HepG2 (cell line): ENCODE results near the gene FAM53B. TPM values are rescaled to one million over a fixed set of nuclear protein-coding genes. Genes with fewer than 3 reads are reported as not detected.

ENCODE experiments used
- ATAC-seq: fragments of 200-7000 bp; cut with Tn5 transposase; 3 replicates; pipeline ENCODE4 v1.9.1; 2020; ENCODE audit warnings: mild to moderate bottlenecking, moderate library complexity
- BruUV-seq: library from RNA; stranded (reverse); fragments of 400-500 nt; replicated peaks from 2 replicates; lab custom pipeline; 2021; lab: Mats Ljungman, UMichigan
- CTCF ChIA-PET: fragments of 300-600 bp; formaldehyde crosslinking; extraction: SDS; loops from one replicate; lab custom pipeline; 2021; ENCODE audit warnings: low total read pairs, inconsistent platforms, low intra/inter-chr PET ratio; lab: Yijun Ruan, JAX
- POLR2A ChIA-PET: fragments of 350-600 bp; sonication (Branson Sonifier 250); formaldehyde crosslinking; loops from one replicate; lab custom pipeline; 2020; ENCODE audit warnings: antibody characterized with exemption, inconsistent platforms; lab: Yijun Ruan, JAX
- DNase-seq: peaks from one replicate; pipeline ENCODE4 v3.0.0-alpha.2; 2015; ENCODE audit warnings: low spot score
- FAIRE-seq: peaks from 3 replicates; lab custom pipeline; 2011; peaks lifted over from hg19 to GRCh38; lab: Jason Lieb, UNC
- H2AFZ ChIP-seq: one replicate; pipeline ENCODE4 v1.6.1; 2011; ENCODE audit warnings: low read length, inconsistent platforms
- H3K27ac ChIP-seq: fragments of 300-600 bp; 3 replicates; pipeline ENCODE4 v1.8.0; 2011; ENCODE audit warnings: mixed run types, mild to moderate bottlenecking, mixed read lengths, low read length, inconsistent platforms; ENCODE audit not compliant: insufficient read depth; ENCODE audit errors: extremely low read length
- H3K27me3 ChIP-seq, 2 experiments: fragments of 200-600 bp in 1 of 2; 2 replicates in 1 of 2; 3 replicates in 1 of 2; pipeline versions ENCODE4 v1.6.0 to v1.8.0; 2011; ENCODE audit warnings: low read length in 2 of 2, mild to moderate bottlenecking in 2 of 2, moderate library complexity in 2 of 2, inconsistent platforms in 1 of 2; ENCODE audit not compliant: insufficient read depth in 2 of 2, control insufficient read depth in 1 of 2
- H3K36me3 ChIP-seq, 2 experiments: fragments of 200-600 bp in 1 of 2; replicated peaks in 1 of 2; 2 replicates in 1 of 2; 3 replicates in 1 of 2; pipeline versions ENCODE4 v1.5.1 to v1.8.0; 2011; ENCODE audit warnings: low read length in 2 of 2, inconsistent platforms in 1 of 2; ENCODE audit not compliant: insufficient read depth in 2 of 2, control insufficient read depth in 1 of 2
- H3K4me1 ChIP-seq: 2 replicates; pipeline ENCODE4 v1.5.1; 2012; ENCODE audit warnings: low read length, inconsistent platforms; ENCODE audit not compliant: insufficient read depth
- H3K4me2 ChIP-seq: 2 replicates; pipeline ENCODE4 v1.6.0; 2011; ENCODE audit warnings: low read depth, low read length, inconsistent platforms
- H3K4me3 ChIP-seq, 3 experiments: fragments of 200-600 bp in 1 of 3; sonication (generic), shearing (Covaris generic) in 1 of 3; replicated peaks in 1 of 3; 2 replicates each; pipeline ENCODE4 v1.5.1; 2011 to 2016; ENCODE audit warnings: low read length in 3 of 3, inconsistent platforms in 2 of 3, low read depth in 2 of 3, mild to moderate bottlenecking in 2 of 3, control low read depth in 1 of 3, mixed read lengths in 1 of 3; ENCODE audit not compliant: insufficient read depth in 1 of 3
- H3K79me2 ChIP-seq: one replicate; pipeline ENCODE4 v1.6.1; 2011; ENCODE audit warnings: low read length, inconsistent platforms; ENCODE audit not compliant: insufficient read depth
- H3K9ac ChIP-seq: 2 replicates; pipeline ENCODE4 v1.6.0; 2011; ENCODE audit warnings: mild to moderate bottlenecking, low read depth, low read length, inconsistent platforms; ENCODE audit not compliant: insufficient read depth
- H3K9me3 ChIP-seq: 2 replicates; pipeline ENCODE4 v1.5.1; 2012; ENCODE audit warnings: mild to moderate bottlenecking, low read length
- H4K20me1 ChIP-seq: 2 replicates; pipeline ENCODE4 v1.6.0; 2011; ENCODE audit warnings: inconsistent platforms, mild to moderate bottlenecking, low read length, moderate library complexity; ENCODE audit not compliant: insufficient read depth
- BHLHE40 ChIP-seq: IDR thresholded peaks from 2 replicates; pipeline ENCODE4 v1.6.1; 2011; ENCODE audit warnings: low read length, improper control_type of control experiment
- GPBP1L1 ChIP-seq: sonication (generic); formaldehyde crosslinking; IDR thresholded peaks from 2 replicates; pipeline ENCODE4 v1.5.0; 2020; ENCODE audit warnings: mild to moderate bottlenecking, missing genetic modification reagents
- IRF2 ChIP-seq: IDR thresholded peaks from 2 replicates; pipeline ENCODE4 v1.6.1; 2018; ENCODE audit warnings: missing genetic modification reagents, missing compliant biosample characterization
- MAFF ChIP-seq: IDR thresholded peaks from 2 replicates; pipeline ENCODE4 v1.6.1; 2011; ENCODE audit warnings: low read depth, low read length, improper control_type of control experiment
- NR2F1 ChIP-seq, 2 experiments: fragments of 450-650 bp in 1 of 2; formaldehyde crosslinking in 1 of 2; IDR thresholded peaks; 2 replicates each; pipeline versions ENCODE4 v1.5.0 to v1.6.1; 2016 to 2020; ENCODE audit warnings: mild to moderate bottlenecking in 1 of 2, missing compliant biosample characterization in 1 of 2, missing genetic modification reagents in 1 of 2, moderate library complexity in 1 of 2
- PHF20 ChIP-seq: sonication (generic); formaldehyde crosslinking; IDR thresholded peaks from 2 replicates; pipeline ENCODE4 v1.5.0; 2020; ENCODE audit warnings: mild to moderate bottlenecking, missing genetic modification reagents
- THRA ChIP-seq: sonication (generic); formaldehyde crosslinking; IDR thresholded peaks from 2 replicates; pipeline ENCODE4 v1.4.0; 2020; ENCODE audit warnings: missing genetic modification reagents, borderline replicate concordance
- ZBTB3 ChIP-seq: sonication (generic); formaldehyde crosslinking; IDR thresholded peaks from 2 replicates; pipeline ENCODE4 v1.4.0; 2020; ENCODE audit warnings: low read depth, mild to moderate bottlenecking, moderate library complexity, missing genetic modification reagents, borderline replicate concordance
- ZKSCAN1 ChIP-seq: fragments of 150-350 bp; IDR thresholded peaks from 2 replicates; pipeline ENCODE4 v1.6.1; 2014; ENCODE audit warnings: low read length
- ZNF317 ChIP-seq: sonication (generic); formaldehyde crosslinking; IDR thresholded peaks from 2 replicates; pipeline ENCODE4 v1.5.0; 2020; ENCODE audit warnings: mild to moderate bottlenecking, missing genetic modification reagents
- ZNF329 ChIP-seq: sonication (generic); formaldehyde crosslinking; IDR thresholded peaks from 2 replicates; pipeline ENCODE4 v1.9.0; 2021; ENCODE audit warnings: low read depth, mild to moderate bottlenecking, missing genetic modification reagents
- ZNF850 ChIP-seq: sonication (generic); formaldehyde crosslinking; conservative IDR thresholded peaks from 2 replicates; pipeline ENCODE4 v1.9.0; 2021; ENCODE audit warnings: mild to moderate bottlenecking, missing genetic modification reagents
- ZNF891 ChIP-seq: sonication (generic); formaldehyde crosslinking; IDR thresholded peaks from 2 replicates; pipeline ENCODE4 v1.5.0; 2020; ENCODE audit warnings: mild to moderate bottlenecking, missing genetic modification reagents
- ZSCAN9 ChIP-seq: IDR thresholded peaks from 2 replicates; pipeline ENCODE4 v1.6.1; 2016; ENCODE audit warnings: borderline replicate concordance
- ZXDC ChIP-seq: sonication (generic); formaldehyde crosslinking; IDR thresholded peaks from 2 replicates; pipeline ENCODE4 v1.5.0; 2020; ENCODE audit warnings: mild to moderate bottlenecking, missing genetic modification reagents
- WGBS: methylation state at CpG from one replicate; pipeline ENCODE4 v1.1.6; 2017; ENCODE audit warnings: low lambda C conversion rate; 5-methylcytosine and 5-hydroxymethylcytosine counted together
- in situ Hi-C: cut with HindIII; loops from 2 replicates; pipeline ENCODE4 v1.10.0; 2017; ENCODE audit warnings: low pct_unique_long_range_greater_than_20kb; ENCODE audit not compliant: extremely low pct_ligation_motif_present
- intact Hi-C: fragments of 100-400 bp; cut with micrococcal nuclease; formaldehyde crosslinking; loops from one replicate; pipeline ENCODE4 v1.10.0; 2022; ENCODE audit not compliant: unreplicated experiment
- polyA plus RNA-seq, 8 experiments: library from polyadenylated mRNA; depleted of rRNA in 3 of 8; stranded (reverse) in 7 of 8; unstranded in 1 of 8; fragments of >200 nt; fragmentation: Illumina TruSeq in 4 of 8; extraction: Trizol in 4 of 8; gene quantifications; 2 replicates each; pipeline versions ENCODE4 v1.2.1 to v1.2.3, GENCODE V29; 2011 to 2016; ENCODE audit warnings: low read depth in 4 of 8, missing spikeins in 1 of 8, mixed read lengths in 1 of 8; ENCODE audit not compliant: insufficient read depth in 1 of 8
- total RNA-seq, 5 experiments: library from RNA; depleted of rRNA; stranded (reverse); fragments of >200 nt; fragmentation: Illumina TruSeq; extraction: Trizol; gene quantifications; 2 replicates each; pipeline ENCODE4 v1.2.3, GENCODE V29; 2016; ENCODE audit warnings: low read depth in 1 of 5

Gene FAM53B
- total and polyA plus RNA-seq, 2 of the 13 experiments (the other 11 are each of a cell fraction or from before 2014, with no cell fraction given): 6.4 to 19.3 TPM

- Histone ChIP-seq H3K4me3 (no peak overlapping the region), H3K4me2 (no peak overlapping the region), H3K9ac (no peak overlapping the region), H3K79me2 (no peaks in the 10 kb centered on the region), H3K27ac (no peak overlapping the region), H3K4me1 (no peaks in the 10 kb centered on the region), H4K20me1 (no peaks in the 10 kb centered on the region; the same call in 1 of the 2 replicates), H3K27me3 (no peaks in the 10 kb centered on the region), H3K9me3 (no peaks in the 10 kb centered on the region), H2AFZ (no peak overlapping the region), H3K36me3 (peaks cover 12 to 13% of the 10 kb centered on the region in 2 experiments; a peak in 4 of 5 replicates)
- WGBS: 88% methylated on average over 3 of the region's 3 CpGs
- intact Hi-C loops: no loop called here
- TF ChIP-seq PHF20 (CRISPR knock-in tag): no peak
- POLR2A ChIA-PET: no interaction called here
- FAIRE-seq: no peak
- CTCF ChIA-PET: no interaction called here
- no peak for DNase-seq
- in situ Hi-C loops: no loop called here
- ATAC-seq: no peak
- no TSS peak for BruUV-seq
Observed at GRCh38 chr10:124665980-124666379, 78.2 kb downstream of the FAM53B start.

GRCh38 chr10:124665558-124665957 lies 78.6 kb downstream of the FAM53B start:
- Histone ChIP-seq H3K36me3 (peaks cover 12 to 13% of the 10 kb centered on the region in 2 experiments; a peak in 4 of 5 replicates), H3K4me3 (no peak overlapping the region), H3K27ac (no peak overlapping the region), H3K4me2 (no peak overlapping the region), H3K79me2 (no peaks in the 10 kb centered on the region), H2AFZ (no peak overlapping the region), H3K27me3 (no peaks in the 10 kb centered on the region), H4K20me1 (no peaks in the 10 kb centered on the region; the same call in 1 of the 2 replicates), H3K9ac (no peak overlapping the region), H3K9me3 (no peaks in the 10 kb centered on the region), H3K4me1 (no peaks in the 10 kb centered on the region)
- no TSS peak for BruUV-seq
- in situ Hi-C loops: no loop called here
- DNase-seq (no peak), FAIRE-seq (no peak), ATAC-seq (no peak)
- WGBS: 92% methylated on average over 8 of the region's 8 CpGs
- intact Hi-C loops: no loop called here
- ChIA-PET CTCF (no interaction called here), POLR2A (no interaction called here)
- TF ChIP-seq ZKSCAN1: no peak
- TF ChIP-seq ZNF850 (CRISPR knock-in tag): no peak
- no peak for TF ChIP-seq ZNF891 (CRISPR knock-in tag)
- no peak for TF ChIP-seq ZBTB3
- no peak for TF ChIP-seq ZNF329
- TF ChIP-seq IRF2 (CRISPR knock-in tag): no peak
- TF ChIP-seq ZXDC (CRISPR knock-in tag): no peak
- no peak for TF ChIP-seq NR2F1 (CRISPR knock-in tag; IDR thresholded peaks at IDR 0.05)
- no peak for TF ChIP-seq THRA (CRISPR knock-in tag)
- TF ChIP-seq ZNF317 (CRISPR knock-in tag): no peak
- TF ChIP-seq BHLHE40: no peak
- TF ChIP-seq GPBP1L1 (CRISPR knock-in tag): no peak
- TF ChIP-seq ZSCAN9: no peak
- TF ChIP-seq MAFF: no peak
